ENCODE results near the gene PSD2. TPM values are rescaled to one million over a fixed set of nuclear protein-coding genes. Genes with fewer than 3 reads are reported as not detected.

The PSD2 gene
- total and polyA plus RNA-seq, 2 experiments from 2014 or later: 0.08 to 0.10 TPM

- TF ChIP-seq ETS1 (IDR thresholded peaks at IDR 0.05) (no peak), ZNF462 (CRISPR knock-in tag; IDR thresholded peaks at IDR 0.05) (no peak), POLR2AphosphoS5 (IDR thresholded peaks at IDR 0.05; ENCODE audit: low read depth) (no peak), ZNF114 (CRISPR knock-in tag; IDR thresholded peaks at IDR 0.05) (no peak), EZH2phosphoT487 (IDR thresholded peaks at IDR 0.05; ENCODE audit: unreplicated experiment) (no peak)
Measured at GRCh38 chr5:139837711-139838380, 42.2 kb downstream of the PSD2 start (continued).

- Histone ChIP-seq H3K4me1 (ENCODE audit: insufficient read depth) (no peaks in the 10 kb centered on the region), H2AFZ (no peak overlapping the region), H4K20me1 (replicated peaks; ENCODE audit: insufficient read depth) (no peaks in the 10 kb centered on the region; the same call in 1 of the 2 replicates), H3K9me2 (ENCODE audit: insufficient read depth) (no peaks in the 10 kb centered on the region), H3K4me3 (no peak overlapping the region), H3K36me3 (ENCODE audit: insufficient read depth) (no peaks in the 10 kb centered on the region), H3F3A (replicated peaks; ENCODE audit: low read depth) (no peaks in the 10 kb centered on the region), H3K79me2 (replicated peaks; ENCODE audit: insufficient read depth) (no peaks in the 10 kb centered on the region), H3K27ac (ENCODE audit: low read depth) (no peak overlapping the region), H3K4me2 (no peak overlapping the region), H3K27me3 (ENCODE audit: insufficient read depth) (no peaks in the 10 kb centered on the region)
- Mint-ChIP-seq H3K27me3 (ENCODE audit: insufficient read depth, low read depth, poor library complexity) (peaks cover 10% of the 10 kb centered on the region), H3K4me3 (no peak overlapping the region), H3K27ac (no peak overlapping the region), H3K4me1 (no peaks in the 10 kb centered on the region; the same call in 2 of the 3 replicates), H3K36me3 (ENCODE audit: low read depth) (no peaks in the 10 kb centered on the region), H3K9me3 (no peaks in the 10 kb centered on the region)
- DNase-seq (ENCODE audit: low spot score) (no peak), ATAC-seq (no peak)
- TF ChIP-seq CTCF (conservative IDR thresholded peaks at IDR 0.05; ENCODE audit: low read depth in 2 of 2) (no peak), ZNF114 (CRISPR knock-in tag; IDR thresholded peaks at IDR 0.05) (no peak), CREB1 (CRISPR knock-in tag; IDR thresholded peaks at IDR 0.05; ENCODE audit: low read depth) (no peak)
Measured at GRCh38 chr5:139838381-139839197, 43.0 kb downstream of the PSD2 start.
